ENCODE data around the gene BRWD1.
A peak's percentile ranks its signal among the peaks of the same experiment; 100 is the strongest.

The BRWD1 gene

DNA sequence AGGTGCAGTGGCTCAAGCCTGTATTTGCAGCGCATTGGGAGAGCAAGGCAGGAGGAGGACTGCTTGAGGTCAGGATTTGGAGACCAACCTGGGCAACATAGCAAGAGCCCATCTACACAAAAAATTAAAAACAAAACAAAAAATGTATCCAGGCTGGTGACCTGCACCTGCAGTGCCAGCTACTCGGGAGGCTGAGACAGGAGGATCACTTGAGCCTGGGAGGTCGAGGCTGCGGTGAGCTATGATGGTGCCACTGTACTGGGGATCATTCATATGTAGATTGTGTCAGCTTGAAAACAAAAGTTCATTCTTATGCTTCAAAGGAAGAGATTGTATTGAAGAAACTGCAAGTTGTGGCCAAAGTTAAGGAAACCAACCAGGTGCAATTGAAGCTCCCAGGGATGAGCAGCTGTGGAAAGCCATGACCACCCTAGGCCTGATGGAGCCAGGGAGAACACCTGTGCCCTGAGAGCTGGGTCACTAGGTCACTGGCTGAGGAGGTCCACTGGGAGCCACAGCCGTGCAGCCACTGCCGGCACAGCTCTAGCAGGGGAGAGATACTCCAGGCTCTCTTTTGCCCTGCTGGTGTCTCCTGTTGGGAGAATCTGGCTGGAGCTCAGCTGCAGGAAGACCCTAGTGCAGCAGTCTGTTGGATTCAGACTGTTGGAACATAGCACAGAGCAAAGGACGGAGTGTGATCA, 13.3 kb upstream of the BRWD1 start:
- DNase-seq = no peak

DNA sequence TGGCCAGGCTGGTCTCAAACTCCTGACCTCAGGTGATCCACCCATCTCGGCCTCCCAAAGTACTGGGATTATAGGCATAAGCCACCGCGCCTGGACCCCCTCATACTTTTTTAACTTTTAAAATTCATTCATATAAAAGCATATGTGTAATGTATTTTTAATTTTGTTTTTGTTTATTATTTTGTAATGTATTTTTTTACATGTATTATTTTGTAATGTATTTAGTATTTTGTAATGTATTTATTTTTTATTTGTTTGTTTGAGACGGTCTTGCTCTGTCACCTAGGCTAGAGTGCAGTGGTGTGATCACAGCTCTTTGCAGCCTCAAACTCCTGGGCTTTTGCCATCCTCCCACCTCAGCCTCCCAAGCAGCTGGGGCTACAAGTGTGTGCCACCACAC, 12.0 kb upstream of the BRWD1 start:
- no peak for DNase-seq

DNA sequence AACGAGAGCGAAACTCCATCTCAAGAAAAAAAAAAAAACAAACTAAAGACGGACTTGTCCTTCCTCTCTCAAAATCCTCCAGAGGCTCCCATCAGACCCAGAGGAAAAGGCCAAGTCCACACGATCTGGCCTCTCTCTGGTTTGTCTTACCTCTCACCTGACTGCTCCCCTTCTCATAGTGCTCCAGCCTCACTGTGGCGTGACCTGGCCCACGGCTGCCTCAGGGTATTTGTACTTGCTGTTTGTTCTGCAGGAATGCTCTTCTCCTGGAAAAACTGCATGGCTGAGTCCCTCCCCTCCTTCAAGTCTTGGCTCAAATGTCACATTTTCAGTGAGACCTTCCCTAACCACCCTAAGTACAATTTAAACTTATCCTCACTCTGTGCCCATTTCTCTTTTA, 8.0 kb upstream of the BRWD1 start:
- DNase-seq = peak; percentile 6

DNA sequence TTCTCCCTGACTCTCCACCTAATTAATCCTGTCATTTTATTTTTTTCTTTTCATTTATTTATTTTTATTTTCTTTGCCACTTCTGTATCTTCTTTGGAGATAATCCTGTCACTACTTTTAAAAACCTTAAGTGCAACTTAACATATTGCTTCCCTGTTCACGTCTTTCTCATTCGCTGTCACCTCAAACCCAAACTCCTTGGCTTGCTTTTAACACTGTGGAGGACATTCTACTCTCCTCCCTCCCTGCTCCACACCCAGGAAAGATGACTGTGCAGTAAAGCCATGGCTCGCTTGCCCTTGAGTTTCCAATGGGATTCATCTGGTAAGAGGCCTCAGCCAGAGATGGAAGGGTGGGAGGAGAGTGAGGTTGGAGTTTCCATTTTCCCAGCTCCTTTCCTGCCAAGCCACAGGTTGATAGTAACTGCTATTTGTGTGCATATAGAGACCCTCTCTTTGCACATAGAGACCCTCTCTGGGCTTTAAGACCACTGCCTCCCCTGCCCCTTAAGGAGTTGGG, 6.4 kb upstream of the BRWD1 start:
- DNase-seq = peak; percentile 23

DNA sequence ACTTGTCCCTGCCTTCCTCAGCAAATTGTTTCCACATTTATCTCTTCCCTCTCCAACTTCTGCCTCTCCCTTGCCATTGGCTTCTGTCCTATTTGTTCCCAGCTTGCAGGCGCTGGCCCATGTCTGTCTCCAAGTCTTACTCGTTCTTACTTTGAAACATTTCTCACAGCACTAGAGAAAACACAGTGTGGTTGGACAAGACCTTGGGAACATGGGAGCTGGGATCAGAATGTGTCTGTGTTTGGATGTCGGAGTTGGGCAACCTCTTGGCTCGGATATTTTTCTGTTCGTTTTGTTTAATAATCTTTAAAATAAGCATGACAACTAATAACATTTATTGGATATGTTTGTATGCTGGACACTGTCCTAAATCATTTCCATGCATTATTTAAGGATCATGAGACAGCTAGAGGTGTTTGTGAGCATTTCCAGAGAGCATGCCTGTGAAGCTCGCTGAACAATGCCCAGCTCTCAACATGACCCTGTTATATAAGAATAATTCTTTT, 5.9 kb upstream of the BRWD1 start:
- DNase-seq = no peak

DNA sequence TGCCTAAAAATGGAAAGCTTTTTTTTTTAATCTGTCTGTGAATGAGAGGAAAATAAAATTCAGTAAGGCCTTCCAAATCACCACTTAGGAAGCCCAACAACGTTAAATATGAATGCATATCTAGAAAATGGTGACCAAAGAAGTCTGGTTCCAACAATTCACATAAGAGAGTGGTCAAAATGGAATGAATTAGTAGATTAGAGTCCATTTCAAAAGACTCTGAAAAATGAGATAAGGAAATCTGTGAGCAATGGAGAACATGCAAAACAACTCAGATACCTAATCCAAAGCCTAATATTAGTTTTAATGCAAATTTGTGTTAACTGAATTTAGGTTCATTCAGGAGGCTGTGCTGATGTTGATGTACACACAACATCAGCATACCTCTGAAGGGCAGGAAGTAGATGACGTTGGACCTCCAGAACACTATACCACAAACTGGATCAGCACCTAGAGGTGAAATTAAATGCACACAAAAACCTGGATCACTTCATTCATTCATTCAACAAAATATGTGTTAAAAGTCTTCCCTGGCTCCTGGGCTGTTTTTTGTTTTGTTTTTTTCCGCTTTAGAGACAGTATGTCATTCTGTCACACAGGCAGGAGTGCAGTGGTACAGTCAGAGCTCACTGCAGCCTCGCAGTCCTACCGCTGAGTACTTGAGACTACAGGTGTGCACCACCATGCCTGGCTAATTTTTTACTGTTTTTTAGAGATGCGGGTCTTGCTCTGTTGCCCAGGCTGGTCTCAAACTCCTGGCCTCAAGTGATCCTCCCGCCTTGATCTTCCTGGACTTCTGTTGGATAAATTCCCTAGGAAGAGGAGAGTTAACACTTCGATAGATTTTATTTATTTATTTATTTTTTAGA, 4.9 kb upstream of the BRWD1 start:
- DNase-seq = no peak

DNA sequence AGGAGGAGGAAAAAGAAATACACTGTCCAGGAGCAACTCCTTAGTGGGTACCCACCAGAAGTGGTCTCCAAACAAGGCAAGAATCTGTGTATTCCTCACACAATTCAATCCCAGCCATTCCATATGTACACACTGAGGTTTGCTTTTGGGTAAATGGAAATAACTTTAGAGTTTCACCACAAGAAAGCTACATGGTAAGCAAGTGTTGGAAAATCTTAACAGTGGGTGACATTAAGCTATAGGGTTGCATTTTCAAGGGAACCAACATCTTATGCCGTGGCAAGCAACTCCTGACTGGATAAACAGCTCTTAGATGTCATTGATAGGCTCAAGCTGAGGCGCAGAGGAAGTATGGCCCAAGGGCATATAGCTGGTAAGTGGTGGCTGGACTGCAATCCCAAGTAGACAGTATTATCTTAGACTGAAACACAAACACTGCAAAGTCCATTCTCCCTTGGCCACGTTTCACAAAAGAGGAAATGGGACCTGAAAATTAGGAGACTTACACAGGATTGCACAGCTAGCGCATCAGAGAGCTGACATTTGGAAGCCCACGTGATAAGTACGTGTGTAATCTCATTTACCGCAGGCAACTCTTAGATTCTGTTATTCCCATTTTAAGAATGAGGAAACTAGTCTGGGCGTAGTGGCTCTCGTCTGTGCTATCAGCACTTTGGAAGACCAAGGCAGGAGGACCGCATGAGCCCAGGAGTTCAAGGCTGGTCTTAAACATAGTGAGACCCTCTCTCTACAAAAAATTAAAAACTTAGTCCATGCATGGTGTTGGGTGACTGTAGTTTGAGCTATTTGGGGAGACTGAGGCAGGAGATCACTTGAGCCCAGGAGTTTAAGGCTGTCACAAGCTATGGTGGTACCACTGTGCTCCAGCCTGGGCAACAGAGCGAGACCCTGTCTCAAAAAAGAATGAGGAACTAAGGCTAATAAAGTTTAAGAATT, 4.0 kb upstream of the BRWD1 start:
- DNase-seq = no peak

DNA sequence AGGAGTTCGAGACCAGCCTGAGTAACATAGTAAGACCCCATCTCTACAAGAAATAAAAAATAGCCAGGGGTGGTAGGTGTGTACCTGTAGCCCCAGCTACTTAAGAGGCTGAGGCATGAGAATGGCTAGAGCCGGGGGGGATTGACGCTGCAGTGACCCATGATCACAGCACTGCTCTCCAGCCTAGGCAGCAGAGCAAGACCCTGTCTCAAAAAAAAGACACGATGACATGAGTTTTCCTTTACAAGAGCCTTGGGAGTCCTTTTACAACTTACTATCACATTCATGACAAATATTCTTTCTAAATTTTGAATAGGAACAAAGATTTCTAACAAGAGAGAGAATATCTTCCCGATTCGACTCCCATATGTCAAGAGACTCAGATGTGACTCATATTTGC, 3.3 kb upstream of the BRWD1 start:
- no peak for DNase-seq

DNA sequence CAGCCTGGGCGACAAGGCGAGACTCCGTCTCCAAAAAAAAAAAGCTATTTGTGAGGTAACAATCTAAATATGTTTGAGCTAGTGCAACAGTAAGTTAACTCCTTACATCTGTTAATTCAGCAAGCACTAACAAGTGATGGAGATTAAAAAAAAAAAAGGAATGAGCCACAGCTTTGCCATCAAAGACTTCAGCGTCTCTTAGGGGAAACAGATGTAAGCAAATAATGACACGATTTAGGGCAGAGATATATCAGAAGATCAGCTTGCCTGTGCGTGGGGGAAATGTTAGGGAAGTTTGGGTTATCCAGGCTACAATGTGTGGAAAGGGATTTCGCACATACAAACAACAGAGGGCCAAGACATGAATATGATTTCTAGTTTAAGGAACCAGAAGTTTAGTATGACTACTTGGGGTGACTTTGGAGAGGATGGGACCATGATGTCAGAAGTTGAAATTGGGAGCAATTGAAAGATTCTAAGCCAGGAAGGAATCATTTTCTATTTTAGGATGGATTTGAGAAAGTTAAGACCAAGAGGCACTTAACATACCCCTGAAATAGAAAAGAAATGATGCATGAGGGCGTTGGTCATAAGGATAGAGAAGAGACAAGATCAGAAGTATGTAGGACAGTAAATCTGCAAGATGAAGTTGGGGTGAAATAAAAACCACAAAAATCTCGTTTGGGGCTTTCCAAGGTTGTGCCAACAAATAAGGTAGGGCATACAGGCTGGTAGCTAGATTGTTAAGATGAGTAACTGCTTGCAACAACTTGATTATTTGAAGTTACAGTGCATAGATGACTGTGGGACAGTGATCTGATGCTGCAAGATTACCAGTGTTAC, 2.4 kb upstream of the BRWD1 start:
- DNase-seq = peak; percentile 36

DNA sequence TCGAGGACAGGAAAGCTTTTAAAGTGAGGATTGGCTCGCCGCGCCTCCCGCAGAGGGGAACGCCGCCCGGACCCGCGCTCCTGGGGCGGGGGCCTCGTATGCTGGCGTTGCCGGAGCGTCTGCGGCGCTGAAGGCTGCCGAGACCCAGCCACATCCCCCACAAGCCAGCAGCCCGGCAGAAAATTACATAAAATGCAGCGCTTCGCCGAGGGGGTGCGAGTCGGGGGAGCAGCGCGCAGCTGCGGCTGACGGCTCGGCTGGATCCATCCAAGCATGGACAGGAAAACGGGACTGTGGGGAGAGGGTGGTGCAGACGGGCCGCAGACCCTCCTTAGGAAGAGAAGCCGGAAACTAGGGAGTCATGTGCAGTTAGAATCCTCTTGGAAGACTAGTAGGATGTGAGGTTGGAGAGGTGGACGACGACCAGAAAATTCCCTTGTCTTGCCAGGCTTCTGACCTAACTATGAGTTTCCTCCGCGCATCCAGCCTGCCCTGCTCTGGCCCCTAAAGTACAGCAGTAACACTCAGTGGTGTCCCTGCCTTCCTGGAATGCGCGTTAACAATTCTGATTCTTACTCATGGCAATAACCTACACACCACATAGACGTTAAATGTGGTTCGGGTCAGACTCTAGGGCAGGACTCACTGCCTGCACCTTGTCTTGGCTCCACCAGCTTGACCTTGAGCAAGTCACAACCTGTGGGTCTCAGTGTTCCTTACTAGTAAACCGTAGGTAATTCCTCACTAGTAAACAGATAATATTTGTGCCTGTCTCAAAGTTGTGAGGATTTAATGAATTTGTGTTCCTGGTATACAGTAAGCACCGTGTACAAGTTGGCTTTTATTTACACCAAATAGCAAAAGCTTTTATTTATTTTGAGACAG, 953 bp upstream of the BRWD1 start:
- DNase-seq = peak; percentile 61

DNA sequence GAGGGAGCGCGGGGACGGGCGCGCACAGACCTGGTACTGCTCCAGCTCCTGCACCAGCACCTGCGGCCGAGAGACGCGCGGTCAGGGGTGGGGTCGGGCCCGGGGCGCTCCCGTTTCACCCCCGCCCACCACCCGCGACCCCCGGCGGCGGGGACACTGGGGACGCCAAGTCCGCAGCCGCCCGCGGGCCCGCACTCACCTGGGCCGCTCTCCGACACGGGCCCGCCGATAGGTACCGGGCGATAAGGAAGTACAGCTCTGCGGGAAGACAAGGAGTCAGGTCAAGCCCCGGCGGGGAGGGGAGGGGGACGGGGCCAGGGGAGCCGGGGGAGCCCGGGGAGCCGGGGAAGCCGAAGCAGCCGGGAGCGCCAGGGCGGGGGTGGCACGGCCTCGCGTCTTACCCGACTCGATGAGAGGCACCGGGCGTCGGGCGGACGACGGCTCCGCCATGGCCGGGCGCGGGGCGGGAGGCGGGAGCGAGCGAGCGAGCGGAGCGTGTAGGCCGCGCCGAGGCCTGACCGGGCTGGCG, 326 bp downstream of the BRWD1 start:
- no peak for DNase-seq

DNA sequence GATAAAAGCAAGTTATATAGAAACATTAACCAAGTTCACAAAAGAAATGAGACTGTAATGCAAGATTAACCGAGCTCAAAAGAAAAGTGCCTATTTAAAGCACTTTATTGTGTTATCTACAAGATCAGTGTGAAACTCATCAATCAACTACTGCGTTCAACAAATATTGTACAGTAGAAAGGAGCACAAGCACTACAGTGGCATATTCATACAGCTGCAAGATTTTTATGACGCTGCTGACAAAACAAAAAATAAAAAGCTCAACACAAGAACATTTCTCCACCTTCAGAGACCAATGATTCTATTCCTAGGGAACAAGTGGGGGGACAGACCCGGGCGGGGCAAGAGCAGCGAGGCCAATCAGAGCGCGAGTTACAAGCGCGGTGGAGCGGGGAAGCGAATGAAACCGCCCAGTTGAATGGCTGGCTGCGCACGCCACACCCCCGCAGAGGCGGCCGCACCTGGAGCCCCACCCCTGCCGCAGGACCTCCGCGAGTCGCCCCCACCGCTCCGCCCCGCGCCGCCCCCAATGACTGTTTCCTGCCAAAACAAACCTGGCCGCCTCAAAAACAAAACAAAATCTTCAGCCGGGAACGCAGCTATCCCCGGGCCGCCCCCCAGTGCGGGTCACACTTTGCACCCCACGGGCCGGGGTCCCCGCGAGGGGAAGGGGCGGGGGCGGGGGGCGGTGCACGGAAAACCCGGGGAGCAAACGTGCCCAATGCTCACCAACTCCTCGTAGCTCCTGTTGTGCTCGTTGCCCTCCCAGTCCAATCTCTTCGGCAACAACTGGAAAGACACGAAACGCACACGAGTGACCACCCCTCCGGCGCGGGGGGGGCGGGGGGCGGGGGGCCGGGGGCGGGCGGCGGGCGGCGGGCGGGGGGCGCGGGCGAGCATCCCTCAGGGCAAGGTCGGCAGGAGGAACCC, 1.1 kb downstream of the BRWD1 start:
- DNase-seq = peak; percentile 67

DNA sequence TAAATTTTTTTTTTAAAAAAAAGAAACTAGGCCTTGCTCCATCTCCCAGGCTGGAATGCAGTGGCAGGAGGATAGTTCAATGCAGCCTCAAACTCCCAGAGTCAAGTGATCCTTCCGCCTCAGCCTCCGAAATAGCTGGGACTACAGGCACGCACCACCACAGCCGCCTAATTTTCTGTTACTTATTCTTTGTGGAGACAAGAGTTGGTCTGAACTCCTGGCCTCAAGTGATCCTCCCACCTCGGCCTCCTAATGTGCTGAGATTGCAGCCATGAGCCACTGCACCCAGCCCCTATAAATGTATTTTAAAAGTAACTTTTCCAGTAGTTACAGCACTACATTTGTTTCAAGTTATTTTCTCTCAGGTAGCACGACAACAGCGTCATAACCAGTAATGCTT, 2.3 kb downstream of the BRWD1 start:
- no peak for DNase-seq

DNA sequence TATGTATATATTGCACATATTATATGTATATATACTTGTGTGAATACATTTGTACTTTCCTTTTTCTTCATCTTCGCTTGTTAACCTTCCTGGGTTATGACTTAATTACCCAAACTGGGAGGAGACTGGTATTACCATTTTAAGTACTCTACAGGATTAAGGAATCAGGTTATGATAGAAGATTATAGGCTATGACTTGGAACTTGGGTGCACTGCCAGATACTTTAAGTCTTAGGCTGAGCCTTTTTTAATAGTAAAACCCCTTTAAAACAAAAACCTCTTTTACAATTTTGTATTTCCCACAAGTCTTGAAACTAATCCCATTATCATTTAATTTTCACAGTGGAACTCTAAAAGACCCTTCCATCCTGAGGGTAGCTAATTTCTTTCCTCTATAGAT, 6.0 kb downstream of the BRWD1 start:
- DNase-seq = no peak

DNA sequence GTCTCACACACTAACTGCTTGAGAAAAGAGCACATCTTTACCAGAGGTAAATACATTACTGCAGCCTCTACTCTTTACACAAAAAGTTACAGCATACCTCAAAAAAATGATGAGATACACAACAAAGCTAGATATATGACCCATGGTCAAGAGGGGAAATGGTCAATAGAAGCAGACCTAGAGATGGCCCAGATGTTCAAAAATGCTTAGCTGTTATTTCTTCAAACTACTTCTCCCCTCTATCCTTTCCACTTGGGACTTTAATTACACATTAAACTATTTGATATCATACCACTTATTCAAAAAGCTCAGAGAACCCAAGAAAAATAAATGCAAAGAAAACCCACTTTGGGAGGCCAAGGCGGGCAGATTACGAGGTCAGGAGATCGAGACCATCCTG, 12.8 kb downstream of the BRWD1 start:
- no peak for DNase-seq

DNA sequence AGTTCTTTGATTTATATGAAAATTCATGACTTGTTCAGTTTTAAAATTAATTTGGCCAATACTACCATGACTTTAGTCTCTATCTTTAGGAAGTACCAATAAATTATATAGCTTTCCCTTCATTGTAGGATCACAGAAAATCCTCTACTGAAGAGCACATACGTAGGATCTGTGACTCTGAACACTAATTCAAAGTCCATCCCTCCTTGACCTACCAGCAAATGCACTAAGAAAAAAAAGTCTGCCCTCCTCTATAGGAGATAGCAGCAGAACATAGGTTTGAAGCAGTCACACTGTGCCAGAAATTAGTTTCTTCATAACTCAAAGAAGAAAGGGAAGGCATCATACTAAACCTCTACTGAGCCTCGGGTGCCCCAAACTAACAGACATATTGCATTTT, 16.5 kb downstream of the BRWD1 start:
- no peak for DNase-seq

DNA sequence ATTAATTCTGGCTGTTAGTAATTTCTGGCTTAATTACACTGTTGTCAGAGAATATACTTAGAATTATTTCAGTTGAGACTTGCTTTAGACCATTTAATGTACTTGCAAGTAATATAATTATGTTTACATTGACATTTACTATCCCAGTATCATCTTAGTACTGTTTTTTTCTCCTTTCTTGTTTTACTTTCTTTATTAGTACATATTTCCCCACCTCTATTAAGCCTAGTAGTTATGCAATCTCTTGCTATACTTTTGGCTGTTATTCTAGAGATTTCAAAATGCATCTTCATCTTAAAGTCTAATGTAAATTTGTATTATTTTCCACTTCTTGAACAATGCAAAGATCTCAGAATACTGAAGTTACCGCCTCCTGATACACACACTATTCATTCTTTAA, 24.4 kb downstream of the BRWD1 start:
- DNase-seq = no peak

DNA sequence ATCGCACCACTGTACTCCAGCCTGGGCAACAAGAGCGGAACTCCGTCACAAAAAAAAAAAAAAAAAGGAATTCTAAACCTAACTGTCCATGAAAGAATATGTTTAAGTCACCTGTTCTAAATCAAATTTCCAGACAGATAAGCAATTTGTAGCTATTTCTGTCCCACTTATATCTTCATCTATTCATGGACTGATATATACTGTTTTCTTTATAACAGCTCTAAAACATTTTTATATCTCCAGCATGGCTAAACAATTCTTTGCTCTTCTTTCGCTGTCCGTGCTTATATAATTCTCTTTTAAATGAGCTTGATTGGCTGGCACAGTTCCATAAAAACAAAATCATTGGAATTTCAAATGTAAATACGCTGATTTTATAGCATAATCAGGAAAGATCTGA, 30.5 kb downstream of the BRWD1 start:
- DNase-seq = no peak

DNA sequence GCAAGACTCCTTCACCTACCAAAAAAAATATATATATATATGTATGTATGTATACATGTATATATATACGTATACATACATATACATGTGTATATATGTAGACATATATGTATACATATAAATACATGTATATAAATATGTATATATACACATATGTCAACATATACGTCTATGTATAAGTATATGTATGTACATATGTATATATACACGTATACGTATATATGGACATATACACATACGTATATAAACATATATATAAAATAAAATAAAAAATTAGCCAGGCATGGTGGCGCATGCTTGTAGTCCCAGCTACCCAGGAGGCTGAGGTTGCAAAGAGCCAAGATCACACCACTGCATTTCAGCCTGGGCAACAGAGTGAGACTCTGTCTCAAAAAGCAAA, 31.6 kb downstream of the BRWD1 start:
- DNase-seq = no peak
